H9 (cell line): ENCODE measurements around the gene LPP. TPM values are rescaled to one million over a fixed set of nuclear protein-coding genes. Genes with fewer than 3 reads are reported as not detected.

Source experiments
- DNase-seq: peaks from one replicate; pipeline ENCODE4 v3.0.0-alpha.2; 2017
- H2AFZ ChIP-seq: one replicate; pipeline ENCODE4 v1.6.1; 2013; ENCODE audit warnings: mild to moderate bottlenecking, low read length, control low read depth, moderate library complexity
- H2AK5ac ChIP-seq: 2 replicates; pipeline ENCODE4 v1.6.1; 2013; ENCODE audit warnings: low read length, control low read depth, mixed read lengths; ENCODE audit not compliant: insufficient read length
- H2BK120ac ChIP-seq: one replicate; pipeline ENCODE4 v1.6.1; 2013; ENCODE audit warnings: low read depth, mild to moderate bottlenecking, low read length, control low read depth, inconsistent platforms; ENCODE audit not compliant: poor library complexity, severe bottlenecking
- H2BK12ac ChIP-seq: 2 replicates; pipeline ENCODE4 v1.6.1; 2013; ENCODE audit warnings: low read length, control low read depth, mixed read lengths, low read depth; ENCODE audit not compliant: insufficient read length
- H2BK15ac ChIP-seq: 2 replicates; pipeline ENCODE4 v1.6.1; 2013; ENCODE audit warnings: low read depth, low read length, control low read depth
- H2BK20ac ChIP-seq: one replicate; pipeline ENCODE4 v1.6.1; 2013; ENCODE audit warnings: low read depth, mild to moderate bottlenecking, low read length, control low read depth, inconsistent platforms; ENCODE audit not compliant: poor library complexity, severe bottlenecking
- H2BK5ac ChIP-seq: 2 replicates; pipeline ENCODE4 v1.6.1; 2013; ENCODE audit warnings: low read length, control low read depth, mixed read lengths; ENCODE audit not compliant: insufficient read length
- H3K14ac ChIP-seq: 2 replicates; pipeline ENCODE4 v1.6.1; 2013; ENCODE audit warnings: low read length, control low read depth; ENCODE audit not compliant: insufficient read depth
- H3K18ac ChIP-seq: 2 replicates; pipeline ENCODE4 v1.6.1; 2013; ENCODE audit warnings: low read depth, mild to moderate bottlenecking, mixed read lengths, low read length, control low read depth; ENCODE audit not compliant: insufficient read length
- H3K23ac ChIP-seq: 2 replicates; pipeline ENCODE4 v1.6.1; 2013; ENCODE audit warnings: low read length, control low read depth, mixed read lengths, low read depth; ENCODE audit not compliant: insufficient read length
- H3K23me2 ChIP-seq: 2 replicates; pipeline ENCODE4 v1.6.1; 2013; ENCODE audit warnings: low read depth, mild to moderate bottlenecking, mixed read lengths, low read length, control low read depth; ENCODE audit not compliant: insufficient read length, poor library complexity, severe bottlenecking
- H3K27ac ChIP-seq: 2 replicates; pipeline ENCODE4 v1.5.1; 2013; ENCODE audit warnings: low read length, control low read depth, mixed read lengths, low read depth; ENCODE audit not compliant: insufficient read length
- H3K27me3 ChIP-seq: 2 replicates; pipeline ENCODE4 v1.6.1; 2013; ENCODE audit warnings: low read length, control low read depth, inconsistent platforms; ENCODE audit not compliant: insufficient read depth
- H3K4ac ChIP-seq: 2 replicates; pipeline ENCODE4 v1.6.1; 2013; ENCODE audit warnings: low read depth, mild to moderate bottlenecking, control low read depth, inconsistent platforms, low read length, moderate library complexity
- H3K4me1 ChIP-seq: 2 replicates; pipeline ENCODE4 v1.6.1; 2013; ENCODE audit warnings: low read length, control low read depth, inconsistent platforms; ENCODE audit not compliant: insufficient read depth
- H3K4me2 ChIP-seq: 2 replicates; pipeline ENCODE4 v1.6.1; 2013; ENCODE audit warnings: low read length, control low read depth, mixed read lengths; ENCODE audit not compliant: insufficient read length, insufficient read depth
- H3K56ac ChIP-seq: 2 replicates; pipeline ENCODE4 v1.6.1; 2013; ENCODE audit warnings: low read depth, mild to moderate bottlenecking, mixed read lengths, low read length, control low read depth; ENCODE audit not compliant: insufficient read length
- H3K79me1 ChIP-seq: 2 replicates; pipeline ENCODE4 v1.6.1; 2013; ENCODE audit warnings: low read depth, mild to moderate bottlenecking, moderate library complexity, low read length, control low read depth, inconsistent platforms; ENCODE audit not compliant: insufficient read depth, poor library complexity, severe bottlenecking
- H3K79me2 ChIP-seq: 2 replicates; pipeline ENCODE4 v1.6.1; 2013; ENCODE audit warnings: low read length, control low read depth, inconsistent platforms; ENCODE audit not compliant: insufficient read depth
- H3K9ac ChIP-seq: 2 replicates; pipeline ENCODE4 v1.6.1; 2013; ENCODE audit warnings: low read length, control low read depth, mixed read lengths; ENCODE audit not compliant: insufficient read length; ENCODE audit errors: extremely low read depth
- H3K9me3 ChIP-seq: one replicate; pipeline ENCODE4 v1.6.1; 2013; ENCODE audit warnings: low read depth, low read length, inconsistent platforms; ENCODE audit not compliant: control insufficient read depth
- H3T11ph ChIP-seq: one replicate; pipeline ENCODE4 v1.6.1; 2013; ENCODE audit warnings: mild to moderate bottlenecking, low read length, control low read depth, inconsistent platforms
- H4K20me1 ChIP-seq: one replicate; pipeline ENCODE4 v1.6.1; 2013; ENCODE audit not compliant: control insufficient read depth, insufficient read length, insufficient read depth
- H4K5ac ChIP-seq: 2 replicates; pipeline ENCODE4 v1.6.1; 2013; ENCODE audit warnings: low read depth, mild to moderate bottlenecking, mixed read lengths, low read length, control low read depth; ENCODE audit not compliant: insufficient read length
- H4K8ac ChIP-seq: replicated peaks from 2 replicates; pipeline ENCODE4 v1.6.1; 2013; ENCODE audit warnings: low read length, control low read depth, mixed read lengths, low read depth; ENCODE audit not compliant: insufficient read length
- H4K91ac ChIP-seq: 2 replicates; pipeline ENCODE4 v1.6.1; 2013; ENCODE audit warnings: low read depth, mild to moderate bottlenecking, moderate library complexity, mixed read lengths, low read length, control low read depth; ENCODE audit not compliant: insufficient read length
- H3K27ac Mint-ChIP-seq, 3 experiments: 2 replicates in 2 of 3; 3 replicates in 1 of 3; pipeline ENCODE4 v1.8.0; 2020 to 2021; ENCODE audit warnings: mixed read lengths in 3 of 3, mild to moderate bottlenecking in 1 of 3, moderate library complexity in 1 of 3
- H3K27me3 Mint-ChIP-seq: 2 replicates; pipeline ENCODE4 v1.8.0; 2021; ENCODE audit warnings: low read depth, mild to moderate bottlenecking, moderate library complexity, mixed read lengths
- H3K36me3 Mint-ChIP-seq, 3 experiments: 2 replicates in 2 of 3; 3 replicates in 1 of 3; pipeline ENCODE4 v1.8.0; 2020 to 2021; ENCODE audit warnings: low read depth in 3 of 3, mixed read lengths in 3 of 3; ENCODE audit not compliant: insufficient read depth in 1 of 3
- H3K4me1 Mint-ChIP-seq, 2 experiments: 2 replicates each; pipeline ENCODE4 v1.8.0; 2020; ENCODE audit warnings: mixed read lengths in 2 of 2
- H3K4me3 Mint-ChIP-seq, 2 experiments: 2 replicates in 1 of 2; 3 replicates in 1 of 2; pipeline ENCODE4 v1.8.0; 2020 to 2021; ENCODE audit warnings: mild to moderate bottlenecking in 2 of 2, mixed read lengths in 2 of 2, moderate library complexity in 1 of 2
- H3K9me3 Mint-ChIP-seq, 2 experiments: 2 replicates in 1 of 2; 3 replicates in 1 of 2; pipeline ENCODE4 v1.8.0; 2020; ENCODE audit warnings: mild to moderate bottlenecking in 2 of 2, mixed read lengths in 2 of 2, moderate library complexity in 1 of 2
- CTCF ChIP-seq: fragments of 200-600 bp; sonication (generic); conservative IDR thresholded peaks from 3 replicates; pipeline ENCODE4 v1.8.0; 2021; ENCODE audit warnings: antibody characterized with exemption, mild to moderate bottlenecking
- WGBS: extraction: QIAGEN DNeasy Blood & Tissue Kit; methylation state at CpG from one replicate; pipeline ENCODE4 v1.1.7; 2013; ENCODE audit warnings: missing lambda C conversion rate, low lambda C conversion rate, mixed read lengths; ENCODE audit not compliant: insufficient read length; ENCODE audit errors: extremely low coverage; 5-methylcytosine and 5-hydroxymethylcytosine counted together
- total RNA-seq: library from RNA; stranded (reverse); gene quantifications from 2 replicates; pipeline ENCODE4 v1.2.1, GENCODE V29; 2021

Gene LPP
- total RNA-seq, 1 experiment from 2014 or later, result 64.6 TPM

- Histone ChIP-seq H3K4me2 (no peak overlapping the region), H3K9ac (no peak overlapping the region), H2BK5ac (no peak overlapping the region), H2BK15ac (no peak overlapping the region), H2AFZ (no peak overlapping the region), H3K4ac (no peak overlapping the region), H4K5ac (no peak overlapping the region), H3K9me3 (no peaks in the 10 kb centered on the region), H4K91ac (no peak overlapping the region), H3K23ac (no peak overlapping the region), H2AK5ac (no peak overlapping the region), H2BK120ac (no peak overlapping the region), H3K27me3 (no peaks in the 10 kb centered on the region), H3K79me1 (no peaks in the 10 kb centered on the region), H3K18ac (no peak overlapping the region), H3K23me2 (no peaks in the 10 kb centered on the region), H4K8ac (no peak overlapping the region), H3K27ac (no peak overlapping the region), H4K20me1 (no peaks in the 10 kb centered on the region), H2BK12ac (no peak overlapping the region), H3K56ac (no peak overlapping the region), H3K4me1 (no peaks in the 10 kb centered on the region), H3K79me2 (no peaks in the 10 kb centered on the region), H3T11ph (no peak overlapping the region), H2BK20ac (no peak overlapping the region), H3K14ac (no peak overlapping the region)
- TF ChIP-seq CTCF, result no peak
- Mint-ChIP-seq H3K4me1 (peaks cover 0 to 8% of the 10 kb centered on the region in 2 experiments; a peak in 1 of 4 replicates), H3K4me3 (no peak overlapping the region), H3K27ac (no peak overlapping the region), H3K9me3 (no peaks in the 10 kb centered on the region), H3K36me3 (no peaks in the 10 kb centered on the region), H3K27me3 (no peaks in the 10 kb centered on the region)
- no CpG with 5 or more reads among the region's 1 CpG for WGBS
- DNase-seq, result no peak
Observed at GRCh38 chr3:188819939-188820338, 666.0 kb downstream of the LPP start.
